SK-N-SH treated with all-trans-retinoic acid at 6 μM for 48 hours (cell line): ENCODE results near the gene TEX52.
A peak's percentile ranks its signal among the peaks of the same experiment; 100 is the strongest.

Experiments used
- ATAC-seq: fragments of 200-7000 bp; cut with Tn5 transposase; 3 replicates; pipeline ENCODE4 v1.9.1; 2020; ENCODE audit warnings: mild to moderate bottlenecking, moderate library complexity
- ARNTL ChIP-seq: fragments of 450-650 bp; formaldehyde crosslinking; IDR thresholded peaks from 2 replicates; pipeline ENCODE4 v1.5.0; 2020; ENCODE audit warnings: low read depth, mild to moderate bottlenecking, moderate library complexity, borderline replicate concordance
- BACH2 ChIP-seq: fragments of 250-450 bp; sonication (Bioruptor Pico); IDR thresholded peaks from 2 replicates; pipeline ENCODE4 v1.9.0; 2021; ENCODE audit warnings: mild to moderate bottlenecking, borderline replicate concordance
- CSRNP3 ChIP-seq: fragments of 250-450 bp; sonication (Bioruptor Pico); IDR thresholded peaks from 2 replicates; pipeline ENCODE4 v1.5.1; 2021; ENCODE audit warnings: mild to moderate bottlenecking, moderate library complexity
- ESRRG ChIP-seq: fragments of 250-450 bp; sonication (Bioruptor Pico); IDR thresholded peaks from 2 replicates; pipeline ENCODE4 v1.6.1; 2021; ENCODE audit warnings: mild to moderate bottlenecking
- GLIS3 ChIP-seq: fragments of 250-450 bp; sonication (Bioruptor Pico); IDR thresholded peaks from 2 replicates; pipeline ENCODE4 v1.5.0; 2020; ENCODE audit warnings: mild to moderate bottlenecking, moderate library complexity
- ISL1 ChIP-seq: fragments of 250-450 bp; sonication (Bioruptor Pico); IDR thresholded peaks from 2 replicates; pipeline ENCODE4 v2.1.2; 2022; ENCODE audit warnings: mild to moderate bottlenecking, moderate library complexity
- OSR1 ChIP-seq: fragments of 250-450 bp; sonication (Bioruptor Pico); IDR thresholded peaks from 2 replicates; pipeline ENCODE4 v1.8.0; 2022; ENCODE audit warnings: moderate library complexity, mild to moderate bottlenecking, inconsistent platforms
- PATZ1 ChIP-seq: fragments of 250-450 bp; sonication (Bioruptor Pico); IDR thresholded peaks from 2 replicates; pipeline ENCODE4 v1.8.0; 2020; ENCODE audit warnings: mild to moderate bottlenecking, moderate library complexity, borderline replicate concordance
- PPARA ChIP-seq: fragments of 250-450 bp; sonication (Bioruptor Pico); IDR thresholded peaks from 2 replicates; pipeline ENCODE4 v1.5.0; 2020; ENCODE audit warnings: mild to moderate bottlenecking, borderline replicate concordance
- RARB ChIP-seq: fragments of 250-450 bp; sonication (Bioruptor Pico); IDR thresholded peaks from 2 replicates; pipeline ENCODE4 v1.8.0; 2021; ENCODE audit warnings: mild to moderate bottlenecking, moderate library complexity
- SNAI2 ChIP-seq: fragments of 250-450 bp; sonication (Bioruptor Pico); IDR thresholded peaks from 2 replicates; pipeline ENCODE4 v1.5.0; 2020; ENCODE audit warnings: mild to moderate bottlenecking, moderate library complexity
- TCF4 ChIP-seq: fragments of 250-450 bp; sonication (Bioruptor Pico); IDR thresholded peaks from 2 replicates; pipeline ENCODE4 v1.8.0; 2021; ENCODE audit warnings: mild to moderate bottlenecking, moderate library complexity, borderline replicate concordance
- TOX ChIP-seq: fragments of 250-450 bp; sonication (Bioruptor Pico); IDR thresholded peaks from 2 replicates; pipeline ENCODE4 v1.8.0; 2021; ENCODE audit warnings: mild to moderate bottlenecking, moderate library complexity, borderline replicate concordance
- ZC3H10 ChIP-seq: fragments of 250-450 bp; sonication (Bioruptor Pico); IDR thresholded peaks from 2 replicates; pipeline ENCODE4 v1.5.1; 2021; ENCODE audit warnings: mild to moderate bottlenecking, moderate library complexity
- ZFP30 ChIP-seq: fragments of 450-650 bp; formaldehyde crosslinking; IDR thresholded peaks from 2 replicates; pipeline ENCODE4 v1.5.0; 2022; ENCODE audit warnings: mild to moderate bottlenecking, moderate library complexity
- ZNF565 ChIP-seq: fragments of 450-650 bp; formaldehyde crosslinking; conservative IDR thresholded peaks from 2 replicates; pipeline ENCODE4 v1.5.0; 2020; ENCODE audit warnings: low read depth, mild to moderate bottlenecking, moderate library complexity
- ZNF70 ChIP-seq: fragments of 450-650 bp; formaldehyde crosslinking; IDR thresholded peaks from 2 replicates; pipeline ENCODE4 v1.5.0; 2020; ENCODE audit warnings: mild to moderate bottlenecking, moderate library complexity
- ZNF8 ChIP-seq: fragments of 450-650 bp; formaldehyde crosslinking; IDR thresholded peaks from 2 replicates; pipeline ENCODE4 v1.5.0; 2020; ENCODE audit warnings: mild to moderate bottlenecking, moderate library complexity
- TF ChIP-seq, protein P1 (sequence below): fragments of 250-450 bp; sonication (Bioruptor Pico); IDR thresholded peaks from 2 replicates; pipeline ENCODE4 v1.5.0; 2020; ENCODE audit warnings: mild to moderate bottlenecking, moderate library complexity
- TF ChIP-seq, protein P2 (sequence below): fragments of 250-450 bp; sonication (Bioruptor Pico); IDR thresholded peaks from 2 replicates; pipeline ENCODE4 v1.8.0; 2021; ENCODE audit warnings: low read depth, mild to moderate bottlenecking, moderate library complexity, borderline replicate concordance

The TEX52 gene

DNA sequence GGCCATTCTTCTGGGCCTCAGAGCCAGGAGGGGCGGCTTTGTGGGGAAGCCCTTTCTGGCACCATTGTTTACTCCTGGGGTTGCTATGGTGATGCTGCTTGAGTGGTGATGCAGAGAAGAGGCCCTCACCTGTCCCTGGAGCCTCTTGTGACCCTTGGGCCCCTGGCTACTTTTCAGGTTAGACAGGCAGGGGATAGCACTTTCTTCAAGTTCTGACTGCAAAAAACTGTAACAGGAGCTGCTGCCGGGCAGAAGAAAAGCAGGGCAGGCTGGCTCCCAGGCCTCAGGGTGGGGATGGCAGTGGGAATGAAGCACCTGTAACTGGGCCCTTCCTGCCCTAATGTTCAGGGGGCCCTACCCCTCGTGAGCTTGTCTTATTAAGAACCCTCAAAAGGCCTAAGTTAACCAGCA lies at the start of gene TEX52:
TSS of gene TEX52 (minus strand) at position 19 of the 411 bp plus-strand sequence. CDS start at position 6, 13 bp downstream.
- no peak; the same call in 2 of the 3 replicates for ATAC-seq
- TF ChIP-seq BACH2 (CRISPR knock-in tag) (no peak), ARNTL (CRISPR knock-in tag) (no peak), ZNF70 (CRISPR knock-in tag) (no peak), TOX (no peak), ZC3H10 (CRISPR knock-in tag) (no peak), ZFP30 (CRISPR knock-in tag) (no peak), GLIS3 (CRISPR knock-in tag) (no peak), OSR1 (CRISPR knock-in tag) (no peak), CSRNP3 (CRISPR knock-in tag) (no peak), ZNF565 (no peak), ZNF8 (no peak)
- TF ChIP-seq, protein P1, sequence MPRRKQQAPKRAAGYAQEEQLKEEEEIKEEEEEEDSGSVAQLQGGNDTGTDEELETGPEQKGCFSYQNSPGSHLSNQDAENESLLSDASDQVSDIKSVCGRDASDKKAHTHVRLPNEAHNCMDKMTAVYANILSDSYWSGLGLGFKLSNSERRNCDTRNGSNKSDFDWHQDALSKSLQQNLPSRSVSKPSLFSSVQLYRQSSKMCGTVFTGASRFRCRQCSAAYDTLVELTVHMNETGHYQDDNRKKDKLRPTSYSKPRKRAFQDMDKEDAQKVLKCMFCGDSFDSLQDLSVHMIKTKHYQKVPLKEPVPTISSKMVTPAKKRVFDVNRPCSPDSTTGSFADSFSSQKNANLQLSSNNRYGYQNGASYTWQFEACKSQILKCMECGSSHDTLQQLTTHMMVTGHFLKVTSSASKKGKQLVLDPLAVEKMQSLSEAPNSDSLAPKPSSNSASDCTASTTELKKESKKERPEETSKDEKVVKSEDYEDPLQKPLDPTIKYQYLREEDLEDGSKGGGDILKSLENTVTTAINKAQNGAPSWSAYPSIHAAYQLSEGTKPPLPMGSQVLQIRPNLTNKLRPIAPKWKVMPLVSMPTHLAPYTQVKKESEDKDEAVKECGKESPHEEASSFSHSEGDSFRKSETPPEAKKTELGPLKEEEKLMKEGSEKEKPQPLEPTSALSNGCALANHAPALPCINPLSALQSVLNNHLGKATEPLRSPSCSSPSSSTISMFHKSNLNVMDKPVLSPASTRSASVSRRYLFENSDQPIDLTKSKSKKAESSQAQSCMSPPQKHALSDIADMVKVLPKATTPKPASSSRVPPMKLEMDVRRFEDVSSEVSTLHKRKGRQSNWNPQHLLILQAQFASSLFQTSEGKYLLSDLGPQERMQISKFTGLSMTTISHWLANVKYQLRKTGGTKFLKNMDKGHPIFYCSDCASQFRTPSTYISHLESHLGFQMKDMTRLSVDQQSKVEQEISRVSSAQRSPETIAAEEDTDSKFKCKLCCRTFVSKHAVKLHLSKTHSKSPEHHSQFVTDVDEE: no peak
- TF ChIP-seq, all 23 proteins: peak for 0

- ATAC-seq: no peak
- TF ChIP-seq ZNF70 (CRISPR knock-in tag) (no peak), ZC3H10 (CRISPR knock-in tag) (no peak), SNAI2 (CRISPR knock-in tag) (no peak), ZFP30 (CRISPR knock-in tag) (no peak), RARB (CRISPR knock-in tag) (no peak), TOX (no peak)
- TF ChIP-seq, protein P2, sequence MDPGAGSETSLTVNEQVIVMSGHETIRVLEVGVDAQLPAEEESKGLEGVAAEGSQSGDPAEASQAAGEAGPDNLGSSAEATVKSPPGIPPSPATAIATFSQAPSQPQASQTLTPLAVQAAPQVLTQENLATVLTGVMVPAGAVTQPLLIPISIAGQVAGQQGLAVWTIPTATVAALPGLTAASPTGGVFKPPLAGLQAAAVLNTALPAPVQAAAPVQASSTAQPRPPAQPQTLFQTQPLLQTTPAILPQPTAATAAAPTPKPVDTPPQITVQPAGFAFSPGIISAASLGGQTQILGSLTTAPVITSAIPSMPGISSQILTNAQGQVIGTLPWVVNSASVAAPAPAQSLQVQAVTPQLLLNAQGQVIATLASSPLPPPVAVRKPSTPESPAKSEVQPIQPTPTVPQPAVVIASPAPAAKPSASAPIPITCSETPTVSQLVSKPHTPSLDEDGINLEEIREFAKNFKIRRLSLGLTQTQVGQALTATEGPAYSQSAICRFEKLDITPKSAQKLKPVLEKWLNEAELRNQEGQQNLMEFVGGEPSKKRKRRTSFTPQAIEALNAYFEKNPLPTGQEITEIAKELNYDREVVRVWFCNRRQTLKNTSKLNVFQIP: no peak
These were observed 47.4 kb upstream of the TEX52 start for GRCh38 chr12:2904260-2904659.

GRCh38 chr12:2902272-2902880 lies 45.5 kb upstream of the TEX52 start:
- ATAC-seq: peak; percentile 89
- peak; percentile 89 for TF ChIP-seq TCF4 (CRISPR knock-in tag)
- TF ChIP-seq PATZ1 (CRISPR knock-in tag): no peak
- no peak for TF ChIP-seq ESRRG (CRISPR knock-in tag)
- no peak for TF ChIP-seq ZC3H10 (CRISPR knock-in tag)
- no peak for TF ChIP-seq ZFP30 (CRISPR knock-in tag)
- no peak for TF ChIP-seq RARB (CRISPR knock-in tag)
- peak; percentile 46 for TF ChIP-seq ISL1
- TF ChIP-seq TOX: no peak
- TF ChIP-seq BACH2 (CRISPR knock-in tag): no peak
- TF ChIP-seq CSRNP3 (CRISPR knock-in tag): no peak
- TF ChIP-seq SNAI2 (CRISPR knock-in tag): no peak
- TF ChIP-seq ZNF565: no peak
- no peak for TF ChIP-seq OSR1 (CRISPR knock-in tag)
- TF ChIP-seq PPARA (CRISPR knock-in tag): no peak
- no peak for TF ChIP-seq ZNF70 (CRISPR knock-in tag)
- TF ChIP-seq, protein P1: peak; percentile 75
- TF ChIP-seq, protein P2: no peak
